Measurements from ENCODE around the gene LSAMP.

Gene LSAMP

GRCh38 chr3:116384717-116385116 is 60.6 kb downstream of the LSAMP start:
- in situ Hi-C loops (cut with HindIII; ENCODE audit: low pct_unique_long_range_greater_than_20kb, low sequenced_read_pairs), result no loop called here
- DNase-seq (ENCODE audit: low read depth in 1 of 2, low spot score in 1 of 2), result no peak
- TF ChIP-seq JUND (IDR thresholded peaks at IDR 0.05; ENCODE audit: low read depth), result no peak

- TF ChIP-seq JUND (IDR thresholded peaks at IDR 0.05; ENCODE audit: low read depth), result no peak
- in situ Hi-C loops (cut with HindIII; ENCODE audit: low pct_unique_long_range_greater_than_20kb, low sequenced_read_pairs), result no loop called here
- DNase-seq (ENCODE audit: low read depth in 1 of 2, low spot score in 1 of 2), result no peak
Measured at GRCh38 chr3:116378077-116378476, 67.2 kb downstream of the LSAMP start.

DNA sequence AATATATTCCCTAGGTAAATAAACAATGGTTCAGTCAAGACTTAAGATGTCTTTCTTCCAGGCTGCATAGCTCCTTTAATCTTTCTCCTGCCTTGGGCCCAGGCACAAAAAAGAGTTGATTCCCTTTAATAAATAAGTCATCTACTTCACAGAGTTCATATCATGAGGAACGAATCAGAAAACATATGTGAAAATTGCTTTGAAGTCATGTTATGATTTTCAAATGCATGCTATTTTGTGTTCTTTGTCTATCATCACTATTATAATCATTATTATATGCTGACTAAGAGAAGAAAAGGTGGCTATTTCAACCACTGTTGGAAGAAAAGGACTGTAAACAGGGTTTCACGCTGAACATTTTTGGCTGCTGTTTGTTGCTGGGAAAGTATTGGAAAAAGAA is 70.4 kb downstream of the LSAMP start:
- no peak for TF ChIP-seq JUND (IDR thresholded peaks at IDR 0.05; ENCODE audit: low read depth)
- no peak for DNase-seq (ENCODE audit: low read depth in 1 of 2, low spot score in 1 of 2)
- in situ Hi-C loops (cut with HindIII; ENCODE audit: low pct_unique_long_range_greater_than_20kb, low sequenced_read_pairs), result no loop called here

DNA sequence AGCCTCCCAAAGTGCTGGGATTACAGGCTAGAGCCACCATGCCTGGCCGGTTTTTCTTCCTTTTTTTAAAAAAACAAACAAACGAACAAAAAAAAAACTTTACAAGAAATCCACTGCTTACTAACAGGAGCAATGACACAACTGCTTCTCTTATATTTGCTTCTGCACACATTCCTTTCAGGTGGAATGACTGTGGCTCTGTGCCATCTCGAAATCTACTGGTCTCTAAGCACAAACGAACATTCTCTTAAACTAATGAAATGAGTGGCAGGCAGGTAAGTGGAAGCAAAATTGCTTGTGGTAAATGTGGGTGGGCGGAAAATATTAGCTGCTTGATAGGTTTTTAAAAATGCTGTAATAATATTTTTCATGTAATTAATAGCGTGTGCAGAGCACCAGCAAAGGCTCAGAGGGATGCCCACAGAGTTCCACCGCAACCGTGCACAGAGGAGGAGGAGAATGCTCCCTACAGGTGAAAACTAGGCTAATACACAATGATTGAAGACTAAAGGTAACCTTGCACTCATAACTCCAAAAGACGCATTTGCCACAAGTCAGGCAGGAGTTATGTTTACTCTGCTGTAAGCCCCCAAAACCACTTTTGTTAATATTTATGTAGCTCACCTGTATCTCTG is 77.4 kb downstream of the LSAMP start:
- in situ Hi-C loops (cut with HindIII; ENCODE audit: low pct_unique_long_range_greater_than_20kb, low sequenced_read_pairs), result no loop called here

GRCh38 chr3:116356056-116356455 is 89.2 kb downstream of the LSAMP start:
- TF ChIP-seq JUND (IDR thresholded peaks at IDR 0.05; ENCODE audit: low read depth), result no peak
- DNase-seq (ENCODE audit: low read depth in 1 of 2, low spot score in 1 of 2), result no peak
- in situ Hi-C loops (cut with HindIII; ENCODE audit: low pct_unique_long_range_greater_than_20kb, low sequenced_read_pairs), result no loop called here

More for the DNA sequence above, 77.4 kb downstream of the LSAMP start:
- peak in 1 of 2 experiments; percentile 50 for DNase-seq (ENCODE audit: low read depth in 1 of 2, low spot score in 1 of 2)
- TF ChIP-seq JUND (IDR thresholded peaks at IDR 0.05; ENCODE audit: low read depth), result no peak

DNA sequence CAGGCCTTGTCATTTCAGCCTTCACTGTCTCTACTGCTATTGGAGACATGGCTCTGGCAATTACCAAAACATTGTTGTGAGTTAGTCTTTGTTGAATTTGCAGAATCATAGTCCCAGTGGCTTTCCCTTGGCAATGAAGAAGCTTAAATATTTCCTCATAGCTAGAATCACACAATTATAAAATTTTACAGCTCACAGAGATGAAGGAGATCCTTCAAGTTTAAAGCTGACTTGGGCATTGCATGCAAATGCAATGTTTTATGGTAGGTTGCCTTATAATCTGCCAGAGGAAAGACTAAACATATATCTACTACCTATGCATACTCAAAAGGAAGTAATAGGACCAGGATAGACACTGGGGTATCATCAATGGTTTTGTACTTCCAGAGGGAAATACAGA is 90.9 kb downstream of the LSAMP start:
- in situ Hi-C loops (cut with HindIII; ENCODE audit: low pct_unique_long_range_greater_than_20kb, low sequenced_read_pairs), result no loop called here
- no peak for TF ChIP-seq JUND (IDR thresholded peaks at IDR 0.05; ENCODE audit: low read depth)
- DNase-seq (ENCODE audit: low read depth in 1 of 2, low spot score in 1 of 2), result no peak

- TF ChIP-seq JUND (IDR thresholded peaks at IDR 0.05; ENCODE audit: low read depth), result no peak
- in situ Hi-C loops (cut with HindIII; ENCODE audit: low pct_unique_long_range_greater_than_20kb, low sequenced_read_pairs), result no loop called here
Measured at GRCh38 chr3:116350119-116350733, 95.1 kb downstream of the LSAMP start.

DNA sequence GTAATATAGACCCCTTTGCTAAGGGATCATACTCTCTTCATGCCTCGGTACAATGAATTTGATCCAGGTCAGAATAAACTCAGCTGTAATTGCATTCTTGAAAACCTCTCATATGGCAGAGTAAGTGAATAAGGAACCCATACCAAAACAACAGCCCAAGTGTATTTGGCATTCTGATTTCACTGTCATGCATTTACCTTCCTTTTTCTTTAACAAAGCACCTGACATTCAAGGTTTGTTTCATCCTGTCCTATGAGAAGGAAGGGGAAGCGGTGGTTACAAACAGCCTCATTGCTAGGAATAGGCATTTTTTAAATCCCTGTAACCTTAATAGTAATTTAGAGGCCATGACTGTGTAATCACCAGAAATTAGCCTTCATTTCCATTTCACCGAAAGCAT is 97.1 kb downstream of the LSAMP start:
- DNase-seq (ENCODE audit: low read depth in 1 of 2, low spot score in 1 of 2), result no peak
- in situ Hi-C loops (cut with HindIII; ENCODE audit: low pct_unique_long_range_greater_than_20kb, low sequenced_read_pairs), result no loop called here
- no peak for TF ChIP-seq JUND (IDR thresholded peaks at IDR 0.05; ENCODE audit: low read depth)

More at GRCh38 chr3:116350119-116350733, 95.1 kb downstream of the LSAMP start:
- no peak for DNase-seq (ENCODE audit: low read depth in 1 of 2, low spot score in 1 of 2)

GRCh38 chr3:116342499-116342898 is 102.8 kb downstream of the LSAMP start:
- no peak for DNase-seq (ENCODE audit: low read depth in 1 of 2, low spot score in 1 of 2)
- in situ Hi-C loops (cut with HindIII; ENCODE audit: low pct_unique_long_range_greater_than_20kb, low sequenced_read_pairs), result no loop called here
- TF ChIP-seq JUND (IDR thresholded peaks at IDR 0.05; ENCODE audit: low read depth), result no peak

DNA sequence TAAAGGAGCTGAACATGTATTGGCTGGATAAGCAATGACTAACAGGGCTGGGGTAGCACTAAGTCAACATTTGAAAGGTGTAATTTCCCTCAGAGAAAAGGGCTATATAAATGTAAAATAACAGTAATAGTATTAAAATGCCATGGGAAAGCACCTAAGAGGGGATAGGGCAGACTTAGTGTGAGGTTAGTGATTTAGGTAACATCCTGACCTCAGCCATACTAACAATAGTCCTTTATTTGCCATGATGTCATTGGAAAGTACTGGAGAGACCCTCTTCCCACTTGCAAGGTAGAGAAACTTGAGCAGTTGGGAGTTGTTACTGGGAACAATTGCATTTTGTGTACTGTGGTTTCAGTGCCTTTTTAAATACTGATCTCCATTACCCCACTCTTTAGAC is 103.4 kb downstream of the LSAMP start:
- in situ Hi-C loops (cut with HindIII; ENCODE audit: low pct_unique_long_range_greater_than_20kb, low sequenced_read_pairs), result no loop called here
- no peak for TF ChIP-seq JUND (IDR thresholded peaks at IDR 0.05; ENCODE audit: low read depth)
- no peak for DNase-seq (ENCODE audit: low read depth in 1 of 2, low spot score in 1 of 2)

DNA sequence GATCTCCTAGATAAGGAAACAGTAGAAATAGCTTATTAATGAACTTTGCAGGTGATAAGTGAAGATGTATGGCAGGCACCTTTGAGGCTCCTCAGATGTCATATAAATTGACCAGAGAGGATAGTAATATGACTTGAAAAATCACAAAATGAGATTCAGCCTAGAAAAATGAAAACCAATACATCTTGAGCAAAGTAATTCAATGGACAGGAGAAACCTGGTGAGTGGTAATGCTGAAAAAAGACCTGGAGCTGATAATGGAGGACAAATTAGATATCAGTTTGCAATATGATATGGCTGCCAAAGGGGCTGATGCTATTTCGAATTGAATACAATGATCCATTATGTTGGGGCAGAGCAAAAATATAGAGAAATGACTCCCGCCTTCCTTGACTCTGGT is 103.9 kb downstream of the LSAMP start:
- DNase-seq (ENCODE audit: low read depth in 1 of 2, low spot score in 1 of 2), result no peak
- TF ChIP-seq JUND (IDR thresholded peaks at IDR 0.05; ENCODE audit: low read depth), result no peak
- in situ Hi-C loops (cut with HindIII; ENCODE audit: low pct_unique_long_range_greater_than_20kb, low sequenced_read_pairs), result no loop called here

DNA sequence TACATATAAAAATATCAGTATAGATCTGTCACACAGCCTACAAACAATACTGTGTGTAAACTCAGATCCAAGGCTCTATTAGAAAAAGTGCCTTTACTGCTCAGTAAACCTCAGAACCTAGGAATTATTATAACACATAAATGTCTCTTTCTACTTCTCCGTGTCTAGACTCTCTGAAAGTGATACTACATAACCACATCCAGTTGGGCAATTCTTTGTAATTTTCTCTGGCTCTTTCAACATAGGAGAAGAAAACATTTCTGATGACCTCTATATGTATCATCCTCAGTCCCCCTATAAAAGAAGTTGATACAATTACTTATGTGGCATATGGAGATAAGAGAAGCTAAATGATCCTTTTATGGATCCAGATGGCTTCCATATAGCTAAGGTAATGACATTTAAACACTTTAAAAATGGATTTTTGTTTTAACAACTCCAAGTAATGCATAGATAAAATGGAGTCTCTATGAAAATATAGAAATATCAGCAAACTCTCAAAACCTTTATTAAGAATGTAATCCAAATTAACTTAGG is 104.5 kb downstream of the LSAMP start:
- in situ Hi-C loops (cut with HindIII; ENCODE audit: low pct_unique_long_range_greater_than_20kb, low sequenced_read_pairs), result no loop called here
- no peak for DNase-seq (ENCODE audit: low read depth in 1 of 2, low spot score in 1 of 2)
- TF ChIP-seq JUND (IDR thresholded peaks at IDR 0.05; ENCODE audit: low read depth), result no peak

DNA sequence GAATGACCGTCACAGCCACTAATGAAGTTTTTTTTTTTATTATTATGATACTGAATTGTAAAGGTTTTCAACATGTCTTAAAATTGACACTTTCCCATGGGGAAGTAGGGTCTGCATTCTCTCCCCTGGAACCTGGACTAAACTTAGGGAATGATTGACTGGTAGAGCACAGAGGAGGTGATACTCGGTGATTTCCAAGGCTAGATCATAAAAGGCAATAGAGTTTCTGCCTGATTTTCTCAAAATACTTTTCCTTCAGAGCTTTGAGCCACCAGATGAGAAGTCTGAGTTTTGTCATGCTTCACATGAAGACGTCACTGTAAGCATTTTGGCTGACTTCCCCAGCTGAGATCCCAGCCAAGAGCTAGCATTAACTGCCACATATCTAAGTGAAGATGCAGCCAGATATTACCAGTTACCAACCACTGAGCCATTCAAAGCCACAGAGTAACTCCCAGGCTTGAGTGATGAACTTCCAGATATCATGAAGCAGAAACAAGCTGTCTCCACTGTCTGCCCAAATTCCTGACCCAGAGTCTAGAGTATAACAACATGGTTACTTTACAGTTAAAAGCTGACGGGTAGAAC is 105.8 kb downstream of the LSAMP start:
- in situ Hi-C loops (cut with HindIII; ENCODE audit: low pct_unique_long_range_greater_than_20kb, low sequenced_read_pairs), result no loop called here
- no peak for TF ChIP-seq JUND (IDR thresholded peaks at IDR 0.05; ENCODE audit: low read depth)
- no peak for DNase-seq (ENCODE audit: low read depth in 1 of 2, low spot score in 1 of 2)

Data from T47D (cell line).